Activated CD4-positive, alpha-beta T cell treated with anti-CD3 and anti-CD28 coated beads, Interleukin-2, amount 50 U/mL, for 4 hours (primary cell): ENCODE measurements around the gene AGBL4.
"Not testable (repeated sequence)": the region's sequence is repeated elsewhere in the genome, so short reads cannot be mapped to it uniquely, and the experiment has no call there.

Source experiments
- DNase-seq, 2 experiments: peaks; one replicate each; pipeline ENCODE4 v3.0.0-alpha.2; 2020

Gene AGBL4

GRCh38 chr1:49408346-49408745 lies 615.4 kb downstream of the AGBL4 start:
- no peak for DNase-seq

- no peak for DNase-seq
These were observed 626.7 kb downstream of the AGBL4 start for GRCh38 chr1:49397086-49397485.

GRCh38 chr1:49394200-49394599 lies 629.6 kb downstream of the AGBL4 start:
- DNase-seq, result no peak

GRCh38 chr1:49389699-49390098 lies 634.1 kb downstream of the AGBL4 start:
- DNase-seq, result no peak

- DNase-seq, result no peak
These were observed 659.1 kb downstream of the AGBL4 start for GRCh38 chr1:49364676-49365075.

- DNase-seq, result no peak
These were observed 660.1 kb downstream of the AGBL4 start for GRCh38 chr1:49363628-49364027.

- no peak for DNase-seq
These were observed 665.7 kb downstream of the AGBL4 start for GRCh38 chr1:49358036-49358435.

GRCh38 chr1:49356594-49356993 lies 667.2 kb downstream of the AGBL4 start:
- no peak for DNase-seq

- no peak for DNase-seq
These were observed 672.0 kb downstream of the AGBL4 start for GRCh38 chr1:49351768-49352167.

- no peak for DNase-seq
These were observed 676.9 kb downstream of the AGBL4 start for GRCh38 chr1:49346767-49347349.

GRCh38 chr1:49340576-49340975 lies 683.2 kb downstream of the AGBL4 start:
- no peak for DNase-seq

- DNase-seq, result no peak
These were observed 684.7 kb downstream of the AGBL4 start for GRCh38 chr1:49339043-49339442.

GRCh38 chr1:49337251-49337650 lies 686.5 kb downstream of the AGBL4 start:
- DNase-seq, result no peak

GRCh38 chr1:49333906-49334305 lies 689.8 kb downstream of the AGBL4 start:
- DNase-seq, result no peak

GRCh38 chr1:49331066-49331852 lies 692.5 kb downstream of the AGBL4 start:
- DNase-seq, result no peak

- no peak for DNase-seq
These were observed 699.7 kb downstream of the AGBL4 start for GRCh38 chr1:49323925-49324540.

GRCh38 chr1:49320493-49320892 lies 703.3 kb downstream of the AGBL4 start:
- DNase-seq, result not testable (repeated sequence)

- DNase-seq, result no peak
These were observed 704.3 kb downstream of the AGBL4 start for GRCh38 chr1:49319426-49319963.

GRCh38 chr1:49318218-49318617 lies 705.5 kb downstream of the AGBL4 start:
- no peak for DNase-seq

- no peak for DNase-seq
These were observed 716.3 kb downstream of the AGBL4 start for GRCh38 chr1:49307457-49307856.

GRCh38 chr1:49306507-49307070 lies 717.2 kb downstream of the AGBL4 start:
- DNase-seq, result no peak

GRCh38 chr1:49302400-49302799 lies 721.4 kb downstream of the AGBL4 start:
- not testable (repeated sequence) for DNase-seq

GRCh38 chr1:49298304-49298703 lies 725.5 kb downstream of the AGBL4 start:
- DNase-seq, result no peak

- no peak for DNase-seq
These were observed 726.0 kb downstream of the AGBL4 start for GRCh38 chr1:49297783-49298182.
